ENCODE data around the gene TEX2.

The TEX2 gene, protein sequence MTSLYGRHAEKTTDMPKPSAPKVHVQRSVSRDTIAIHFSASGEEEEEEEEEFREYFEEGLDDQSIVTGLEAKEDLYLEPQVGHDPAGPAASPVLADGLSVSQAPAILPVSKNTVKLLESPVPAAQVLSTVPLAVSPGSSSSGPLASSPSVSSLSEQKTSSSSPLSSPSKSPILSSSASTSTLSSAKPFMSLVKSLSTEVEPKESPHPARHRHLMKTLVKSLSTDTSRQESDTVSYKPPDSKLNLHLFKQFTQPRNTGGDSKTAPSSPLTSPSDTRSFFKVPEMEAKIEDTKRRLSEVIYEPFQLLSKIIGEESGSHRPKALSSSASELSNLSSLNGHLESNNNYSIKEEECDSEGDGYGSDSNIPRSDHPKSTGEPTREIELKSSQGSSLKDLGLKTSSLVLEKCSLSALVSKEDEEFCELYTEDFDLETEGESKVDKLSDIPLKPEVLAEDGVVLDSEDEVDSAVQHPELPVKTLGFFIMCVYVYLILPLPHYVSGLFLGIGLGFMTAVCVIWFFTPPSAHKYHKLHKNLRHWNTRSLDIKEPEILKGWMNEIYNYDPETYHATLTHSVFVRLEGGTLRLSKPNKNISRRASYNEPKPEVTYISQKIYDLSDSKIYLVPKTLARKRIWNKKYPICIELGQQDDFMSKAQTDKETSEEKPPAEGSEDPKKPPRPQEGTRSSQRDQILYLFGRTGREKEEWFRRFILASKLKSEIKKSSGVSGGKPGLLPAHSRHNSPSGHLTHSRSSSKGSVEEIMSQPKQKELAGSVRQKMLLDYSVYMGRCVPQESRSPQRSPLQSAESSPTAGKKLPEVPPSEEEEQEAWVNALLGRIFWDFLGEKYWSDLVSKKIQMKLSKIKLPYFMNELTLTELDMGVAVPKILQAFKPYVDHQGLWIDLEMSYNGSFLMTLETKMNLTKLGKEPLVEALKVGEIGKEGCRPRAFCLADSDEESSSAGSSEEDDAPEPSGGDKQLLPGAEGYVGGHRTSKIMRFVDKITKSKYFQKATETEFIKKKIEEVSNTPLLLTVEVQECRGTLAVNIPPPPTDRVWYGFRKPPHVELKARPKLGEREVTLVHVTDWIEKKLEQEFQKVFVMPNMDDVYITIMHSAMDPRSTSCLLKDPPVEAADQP

DNA sequence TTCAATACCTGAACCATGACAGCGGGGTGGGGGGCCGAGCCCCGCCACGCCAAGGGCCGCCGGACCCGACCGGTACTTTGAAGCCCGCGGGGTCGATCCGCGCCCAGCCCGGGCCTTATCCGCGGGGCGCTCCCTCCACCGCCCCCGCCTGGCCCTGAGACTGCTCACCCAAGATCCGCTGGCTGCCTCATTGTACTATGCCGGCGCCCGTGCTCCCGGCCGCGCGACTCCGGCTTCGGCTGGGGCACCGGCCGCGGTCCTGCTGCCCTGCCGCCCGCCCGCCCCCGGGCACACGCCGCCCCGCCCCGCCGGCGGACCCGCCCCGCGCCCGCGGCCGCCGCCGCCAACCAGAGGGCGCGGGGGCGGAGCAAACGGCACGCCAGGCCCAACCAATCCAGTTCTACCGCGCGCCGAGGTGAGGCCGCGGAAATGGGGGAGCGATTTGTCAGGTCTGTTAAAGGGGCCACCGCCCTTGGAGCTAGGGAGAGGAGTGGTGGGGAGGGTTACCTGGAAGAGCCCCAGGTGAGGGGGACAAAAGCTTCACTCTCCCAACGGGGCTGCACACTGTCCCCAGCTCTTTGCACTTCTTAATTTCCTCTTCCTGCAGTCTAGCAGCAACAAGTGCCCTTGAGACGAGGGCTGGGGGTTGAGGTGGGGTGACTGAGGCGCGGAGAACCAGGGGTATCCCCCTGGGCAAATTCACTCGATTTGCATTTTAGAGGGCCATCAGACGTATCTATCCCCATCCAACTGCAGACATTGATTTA lies at the start of gene TEX2:
TSS of gene TEX2 (minus strand) at position 261 of the 767 bp plus-strand sequence. CDS start 49,043 bp downstream, outside the sequence.
- DNase-seq = peak; percentile 82

DNA sequence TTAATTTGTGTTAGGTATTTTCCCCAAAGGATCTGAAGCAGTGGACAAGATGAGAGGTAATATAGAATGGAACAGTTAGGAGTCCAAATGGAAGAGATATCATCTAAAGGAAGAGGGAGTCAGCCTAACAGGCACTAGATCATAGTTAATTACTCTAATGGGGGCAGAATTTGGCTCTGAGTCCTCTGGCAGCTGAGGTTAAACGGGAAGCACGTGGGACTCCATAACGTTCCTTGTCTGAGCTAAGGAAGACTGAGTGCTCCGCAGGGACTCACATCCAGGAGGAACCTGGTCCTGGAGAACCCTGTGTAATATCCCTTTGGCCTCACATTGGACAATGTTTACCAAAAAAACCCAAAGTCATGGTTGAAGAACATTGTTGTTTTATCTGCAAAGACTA lies 46.6 kb upstream of the TEX2 start:
- DNase-seq = no peak

DNA sequence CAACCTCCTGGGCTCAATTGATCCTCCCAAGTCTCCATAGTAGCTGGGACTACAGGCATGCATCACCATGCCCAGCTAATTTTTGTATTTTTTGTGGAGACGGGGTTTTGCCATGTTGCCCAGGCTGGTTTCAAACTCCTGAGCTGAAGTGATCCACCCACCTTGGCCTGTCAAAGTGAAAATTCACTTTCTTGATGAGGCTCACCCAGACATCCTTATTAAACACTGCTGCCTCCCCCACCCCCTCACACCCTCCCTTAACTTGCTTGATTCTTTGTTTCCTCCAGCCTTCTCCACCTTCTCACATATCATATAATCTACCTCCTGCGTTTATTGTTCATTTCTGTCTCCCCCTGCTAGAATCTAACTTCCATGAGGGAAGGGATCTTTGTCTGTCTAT lies 46.0 kb upstream of the TEX2 start:
- DNase-seq = no peak

DNA sequence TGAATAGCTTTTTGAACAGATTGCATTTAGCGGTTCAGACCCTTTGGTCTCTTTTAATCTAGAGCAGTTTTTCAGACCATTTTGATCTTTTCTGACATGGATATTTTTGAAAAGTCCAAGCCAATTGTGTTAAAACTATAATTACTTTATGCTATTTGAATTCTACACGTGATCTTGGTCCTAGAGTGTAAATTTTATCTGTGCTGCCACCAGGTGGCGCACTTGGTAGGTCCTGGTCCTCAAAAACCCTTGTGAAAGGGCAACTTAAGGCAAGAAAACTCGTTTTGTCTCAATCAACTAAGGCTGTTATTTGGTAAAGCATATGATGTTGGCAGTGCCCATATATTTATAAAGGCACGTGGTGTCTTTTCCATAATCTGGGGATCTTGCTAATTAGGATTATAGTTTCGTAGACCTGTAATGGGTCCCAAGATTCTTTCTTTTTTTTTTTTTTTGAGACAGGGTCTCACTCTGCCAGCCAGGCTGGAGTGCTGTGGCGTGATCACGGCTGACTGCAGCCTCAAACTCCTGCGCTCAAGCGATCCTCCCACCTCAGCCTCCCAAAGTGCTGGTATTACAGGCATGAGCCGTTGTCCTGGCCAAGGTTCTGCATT lies 43.9 kb upstream of the TEX2 start:
- peak; percentile 11 for DNase-seq

DNA sequence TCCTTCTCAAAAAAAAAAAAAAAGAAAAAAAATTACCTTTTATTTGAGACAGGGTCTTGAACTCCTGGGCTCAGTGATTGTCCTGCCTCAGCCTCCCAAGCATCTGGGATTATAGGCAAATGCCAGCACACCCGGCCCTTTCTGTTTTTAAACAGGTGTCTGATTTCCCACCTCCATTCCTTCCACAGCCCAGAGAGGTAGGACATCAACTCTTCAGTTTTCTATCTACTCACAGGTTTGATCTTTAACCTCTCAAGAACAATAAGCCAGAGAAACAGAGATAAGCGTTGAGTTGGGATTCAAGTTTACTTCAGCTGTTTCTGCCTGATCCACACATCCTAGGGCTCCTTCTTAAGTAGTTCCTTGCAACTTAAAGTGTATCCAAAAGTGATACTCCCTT lies 41.5 kb upstream of the TEX2 start:
- no peak for DNase-seq

DNA sequence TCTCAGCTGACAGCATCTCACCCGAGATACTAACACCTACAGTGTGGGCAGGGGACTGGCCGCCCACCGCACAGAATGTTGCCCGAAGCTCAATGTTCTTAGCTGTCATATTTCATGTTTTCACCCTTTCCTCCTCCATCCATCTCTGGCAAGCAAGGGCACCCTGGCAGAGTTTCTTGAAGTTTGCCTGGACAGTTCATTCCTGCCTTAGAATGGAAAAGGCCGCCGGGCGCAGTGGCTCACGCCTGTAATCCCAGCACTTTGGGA lies 37.6 kb upstream of the TEX2 start:
- DNase-seq = no peak

DNA sequence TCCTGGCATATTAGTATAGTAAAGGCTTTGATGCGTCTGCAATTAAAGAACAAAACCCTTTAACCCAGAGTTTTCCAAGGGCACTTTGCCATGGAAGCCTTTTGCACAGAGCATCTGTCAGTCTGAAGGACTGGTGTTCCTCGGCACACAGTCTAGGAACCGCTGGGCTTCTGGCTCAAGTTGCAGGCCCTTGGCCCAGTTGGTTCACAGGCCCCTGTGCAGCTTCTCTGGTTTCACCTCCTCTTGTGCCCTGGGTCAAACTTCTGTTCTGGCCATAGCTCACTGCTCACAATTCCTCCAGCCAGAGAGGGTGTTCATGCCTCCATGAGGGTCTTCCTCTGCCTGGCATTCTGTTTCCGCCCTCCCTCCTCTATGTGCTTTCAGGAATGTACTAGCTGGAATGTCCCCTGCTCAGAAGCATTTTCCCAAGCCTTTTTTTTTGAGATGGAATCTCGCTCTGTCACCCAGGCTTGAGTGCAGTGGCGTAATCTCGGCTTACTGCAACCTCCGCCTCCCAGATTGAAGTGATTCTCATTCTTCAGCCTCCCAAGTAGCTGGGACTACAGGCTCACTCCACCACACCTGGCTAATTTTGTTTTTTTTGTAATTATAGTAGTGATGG lies 34.5 kb upstream of the TEX2 start:
- no peak for DNase-seq

DNA sequence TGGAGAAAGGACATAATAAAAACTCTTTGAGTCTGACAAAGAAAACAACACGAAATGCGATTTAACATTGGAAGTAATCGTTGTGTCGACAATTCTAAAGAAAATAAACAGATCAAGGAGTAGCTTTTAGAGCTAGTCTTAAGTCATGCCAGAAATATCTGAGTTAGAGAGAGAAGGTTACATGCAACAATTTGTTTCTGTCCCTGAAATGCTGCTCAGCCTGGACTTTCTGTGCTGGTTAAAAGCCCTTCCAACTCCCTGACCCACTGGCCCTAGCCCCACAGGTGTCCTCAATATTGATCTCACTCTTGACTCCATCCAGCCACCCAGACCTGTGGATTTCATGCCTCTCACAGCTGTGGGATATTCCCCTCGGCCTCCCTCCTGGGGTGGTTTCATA lies 33.2 kb upstream of the TEX2 start:
- no peak for DNase-seq

DNA sequence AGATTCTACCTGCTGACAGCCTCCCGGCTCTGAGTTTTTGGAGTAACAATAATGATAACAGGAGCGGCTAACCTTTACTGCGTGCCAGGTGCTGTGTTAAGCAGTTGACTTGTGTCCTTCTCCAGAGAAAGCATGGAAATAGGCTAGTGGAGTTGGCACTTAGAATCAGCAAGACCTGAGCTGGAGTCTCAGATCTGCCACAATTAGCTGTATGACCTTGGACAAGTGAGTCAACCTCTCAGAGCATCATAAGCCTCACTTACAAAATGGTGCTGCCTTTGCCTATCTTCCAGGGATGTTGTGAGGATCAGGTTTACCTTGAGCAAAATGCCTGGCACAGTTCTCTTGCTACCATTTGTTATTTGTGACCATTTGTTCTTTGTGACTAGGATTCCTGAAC lies 32.1 kb upstream of the TEX2 start:
- no peak for DNase-seq

DNA sequence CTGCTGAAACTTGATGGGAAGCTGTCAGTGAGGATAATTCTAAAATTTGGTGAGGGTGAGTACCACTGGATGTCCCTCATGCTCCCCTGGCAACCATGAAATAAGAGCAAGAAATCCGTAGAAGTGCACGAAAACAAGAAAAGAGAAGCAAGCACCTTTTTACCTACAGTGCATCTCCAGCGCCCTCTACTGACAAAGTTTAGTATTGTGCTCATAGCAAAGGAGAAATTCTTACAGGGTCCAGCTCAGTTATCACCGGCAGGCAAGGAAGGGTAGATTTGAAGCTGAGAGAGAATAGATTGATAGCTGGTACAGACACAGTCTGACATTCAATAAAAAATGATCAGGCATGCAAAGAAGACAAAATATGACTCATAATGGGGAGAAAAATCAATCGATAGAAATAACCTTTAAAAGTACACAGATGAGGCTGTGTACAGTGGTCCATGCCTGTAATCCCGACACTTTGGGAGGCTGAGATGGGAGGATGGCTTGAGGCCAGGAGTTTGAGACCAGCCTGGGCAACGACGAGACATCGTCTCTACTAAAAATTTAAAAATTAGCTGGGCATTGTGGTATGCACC lies 28.3 kb upstream of the TEX2 start:
- no peak for DNase-seq

DNA sequence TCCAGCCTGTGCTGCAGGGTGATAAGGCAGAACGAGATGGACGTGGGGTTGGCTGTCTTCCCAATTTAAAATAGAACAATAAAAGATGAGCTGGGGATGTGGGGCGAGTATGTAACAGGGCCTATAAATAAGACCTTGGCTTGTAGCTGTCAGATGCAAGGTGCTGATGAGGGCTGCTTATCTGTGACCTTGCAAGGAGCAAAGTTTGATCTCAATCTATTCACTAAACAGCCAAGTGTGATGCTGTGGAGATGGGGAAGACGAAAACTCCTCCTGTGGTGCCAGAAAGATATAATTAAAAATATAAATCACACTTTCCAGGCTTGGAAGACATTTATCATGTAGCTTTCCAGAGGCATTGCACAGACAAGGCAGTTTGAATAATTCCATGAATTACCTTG lies 26.7 kb upstream of the TEX2 start:
- DNase-seq = no peak

DNA sequence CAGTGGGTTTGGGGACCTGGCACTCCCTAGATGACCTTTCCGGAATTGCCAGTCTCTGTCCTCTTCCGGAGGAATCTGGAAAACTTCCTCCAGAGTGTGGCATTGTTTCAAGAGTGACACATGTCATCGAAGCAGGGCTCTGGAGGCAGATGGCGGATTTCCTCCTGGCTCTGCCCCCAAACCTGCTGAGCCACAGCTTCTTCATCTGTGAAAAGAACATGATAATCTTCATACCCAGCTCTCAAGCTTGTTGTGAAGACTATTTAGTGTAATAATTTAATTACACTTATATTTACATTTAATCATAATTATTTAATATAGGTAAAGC lies 19.7 kb upstream of the TEX2 start:
- no peak for DNase-seq

DNA sequence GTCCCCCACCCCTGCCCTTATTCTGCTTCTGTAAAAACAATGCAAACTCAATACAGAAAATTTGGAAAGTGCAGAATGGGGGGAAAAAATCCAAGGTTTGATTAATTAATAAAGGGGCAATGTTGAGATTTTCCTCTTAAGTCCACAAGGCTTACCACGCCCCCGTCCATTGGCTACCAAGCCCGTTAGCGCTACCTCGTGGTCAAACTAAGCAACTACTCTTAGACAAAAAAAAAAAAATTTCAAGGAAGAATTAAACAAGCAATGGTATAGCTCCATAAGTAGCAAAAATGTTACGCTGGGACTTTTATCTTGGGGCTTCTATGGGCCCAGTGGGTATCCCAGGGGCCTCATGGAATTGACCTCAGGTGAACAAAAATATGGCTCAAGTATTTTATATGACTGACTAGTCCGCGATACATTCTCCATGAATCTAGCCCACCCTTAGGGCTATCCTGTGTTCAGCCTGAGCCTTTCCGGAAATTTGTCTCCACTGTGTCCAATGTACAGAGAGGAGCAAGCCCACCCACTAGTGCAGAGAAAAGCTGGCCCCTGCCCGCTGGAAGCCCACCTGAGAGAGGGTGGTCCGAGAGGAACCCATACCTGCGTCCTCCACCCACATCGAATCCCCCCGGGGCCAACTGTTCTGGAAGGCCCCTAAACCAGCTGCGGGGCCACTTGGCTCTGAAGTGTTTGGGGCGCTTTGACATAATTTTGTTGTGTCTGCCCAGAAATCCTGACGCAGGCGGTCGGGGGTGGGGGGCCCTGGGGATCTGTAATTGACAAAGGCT lies 19.1 kb upstream of the TEX2 start:
- DNase-seq = no peak

DNA sequence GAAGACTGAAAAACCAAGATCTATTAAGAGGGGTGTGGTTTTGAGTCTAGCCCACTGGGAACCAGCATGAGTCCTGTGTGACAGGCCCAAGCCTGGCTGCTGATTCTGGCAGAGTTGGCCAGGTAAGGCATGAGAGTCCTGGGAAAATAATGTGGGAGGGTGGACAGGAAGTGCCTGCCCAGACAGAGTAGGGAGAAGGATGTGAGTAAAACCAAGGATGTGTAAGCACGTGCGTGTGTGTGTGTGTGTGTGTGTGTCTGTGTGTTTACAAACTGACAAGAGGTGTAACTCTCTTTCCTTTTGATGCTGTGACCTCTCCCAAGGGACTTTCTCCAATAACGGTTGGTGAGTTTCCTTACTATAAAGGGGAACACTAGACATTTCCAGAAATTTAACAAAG lies 15.6 kb upstream of the TEX2 start:
- no peak for DNase-seq

DNA sequence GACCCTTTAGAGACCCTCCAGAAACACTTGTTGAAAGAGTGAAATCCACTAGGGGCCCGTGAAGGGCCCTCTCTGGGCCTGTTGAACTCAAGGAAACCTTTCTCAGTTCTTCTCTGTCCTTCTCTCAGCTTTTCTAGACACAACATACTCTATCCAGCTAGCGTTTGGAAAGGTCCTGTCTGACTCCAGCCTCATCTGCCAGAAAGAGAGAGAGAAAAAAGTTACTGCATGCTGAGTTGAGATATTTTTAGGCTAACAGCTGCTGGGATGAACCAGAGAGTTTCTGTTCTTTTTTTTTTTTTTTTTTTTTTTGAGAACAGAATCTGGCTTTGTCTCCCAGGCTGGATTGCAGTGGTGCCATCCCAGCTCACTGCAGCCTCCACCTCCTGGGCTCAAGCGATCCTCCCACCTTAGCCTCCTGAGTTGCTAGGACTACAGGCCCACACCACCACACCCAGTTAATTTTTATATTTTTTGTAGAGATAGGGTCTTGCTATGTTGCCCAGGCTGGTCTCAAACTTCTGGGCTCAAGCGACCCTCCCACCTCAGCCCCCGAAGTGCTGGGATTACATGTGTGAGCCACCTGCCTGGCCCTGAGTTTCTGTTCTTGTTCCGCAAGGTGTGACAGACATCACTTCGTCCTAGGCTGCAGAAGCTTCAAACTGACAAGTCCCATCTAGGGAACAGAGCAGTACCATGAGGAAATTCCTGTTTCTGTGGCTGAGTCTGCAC lies 14.9 kb upstream of the TEX2 start:
- DNase-seq = no peak

DNA sequence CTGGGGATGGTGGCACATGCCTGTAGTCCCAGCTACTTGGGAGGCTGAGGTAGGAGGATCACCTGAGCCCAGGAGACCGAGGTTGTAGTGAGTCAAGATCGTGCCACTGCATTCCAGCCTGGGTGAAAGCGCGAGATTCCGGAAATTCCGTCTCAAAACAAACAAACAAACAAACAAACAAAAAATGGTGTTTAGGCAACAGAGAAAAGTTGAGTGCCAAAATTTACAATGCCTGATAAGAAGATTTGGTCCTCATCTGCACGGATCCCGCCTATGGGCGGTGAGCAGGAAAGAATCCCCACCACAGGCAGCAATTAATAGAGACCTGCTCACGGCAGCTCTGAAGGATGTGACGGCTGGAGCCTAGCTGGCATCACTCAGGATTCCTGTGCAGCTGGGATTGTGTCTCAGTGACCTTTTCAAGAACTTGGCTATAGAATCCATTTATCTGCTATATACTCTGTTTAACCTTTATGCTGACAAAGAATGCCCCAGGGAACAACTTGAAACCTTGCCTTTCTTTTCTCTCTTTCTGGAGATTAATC lies 14.0 kb upstream of the TEX2 start:
- DNase-seq = no peak

DNA sequence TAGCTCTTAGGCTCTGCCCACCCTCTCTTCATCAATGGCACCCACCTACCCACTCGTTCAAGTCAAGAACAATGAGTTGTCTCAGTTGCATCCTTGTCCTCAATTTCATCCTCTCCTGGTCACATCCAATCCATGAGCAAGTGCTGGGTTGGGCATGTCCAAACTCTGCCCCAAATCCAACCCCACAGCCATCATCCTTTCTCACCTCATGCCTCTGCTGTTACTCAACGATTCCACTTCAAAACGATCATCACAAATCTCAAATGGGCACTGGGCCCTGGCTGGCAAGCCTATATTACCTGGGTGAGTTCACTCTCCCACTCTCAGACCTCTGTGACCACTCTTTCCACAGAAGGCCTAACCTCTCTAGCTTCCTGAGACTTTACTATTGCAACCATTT lies 12.0 kb upstream of the TEX2 start:
- DNase-seq = no peak

DNA sequence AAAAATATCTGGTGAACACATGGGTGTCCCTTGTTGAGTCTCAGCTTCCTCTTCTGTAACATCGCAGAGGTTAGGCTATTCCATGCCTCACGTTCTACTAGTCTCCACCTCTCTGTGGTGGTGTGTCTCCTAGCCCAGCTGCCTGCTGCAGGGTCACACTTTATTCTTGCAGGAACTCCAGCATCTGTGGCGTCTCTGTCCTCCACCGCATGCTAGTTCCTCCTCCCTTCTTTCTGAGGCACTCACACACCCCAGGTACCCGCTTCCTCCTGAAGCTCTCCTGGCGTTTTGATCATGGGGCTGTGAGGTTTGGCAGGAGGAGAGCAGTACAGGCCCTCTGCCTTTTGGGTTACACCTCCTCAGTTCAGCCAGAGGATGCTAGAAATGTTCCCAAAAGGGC lies 9.9 kb upstream of the TEX2 start:
- DNase-seq = no peak

DNA sequence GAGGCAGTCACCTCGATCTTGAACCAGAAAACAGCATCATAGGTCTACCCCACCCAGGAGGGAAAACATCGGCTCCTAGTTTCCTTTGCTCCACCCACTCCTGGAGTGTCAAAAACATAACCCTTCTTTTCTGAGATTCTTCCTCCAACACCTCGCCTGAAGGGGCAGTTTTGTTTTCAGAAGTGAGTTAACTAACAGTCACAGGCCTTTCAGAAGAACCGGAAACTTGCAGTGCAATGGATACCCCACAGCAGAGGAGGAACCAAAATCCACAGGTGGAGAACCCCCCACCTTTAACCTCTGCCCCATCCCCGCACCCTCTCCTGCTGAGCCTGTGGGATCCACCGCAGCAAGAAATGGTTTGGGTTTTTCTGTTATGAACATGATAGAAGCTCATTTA lies 7.8 kb upstream of the TEX2 start:
- DNase-seq = no peak

All from NK-92 treated with Interleukin-12 subunit alpha and Interleukin-12 subunit beta, amount 100 ng/mL, for 24 hours (cell line).